ENCODE data around the gene HIGD1C. TPM values are rescaled to one million over a fixed set of nuclear protein-coding genes. Genes with fewer than 3 reads are reported as not detected.
"Not testable (repeated sequence)": the region's sequence is repeated elsewhere in the genome, so short reads cannot be mapped to it uniquely, and the experiment has no call there.

The HIGD1C gene
- total and polyA plus RNA-seq, 3 experiments from 2014 or later, result not detected

DNA sequence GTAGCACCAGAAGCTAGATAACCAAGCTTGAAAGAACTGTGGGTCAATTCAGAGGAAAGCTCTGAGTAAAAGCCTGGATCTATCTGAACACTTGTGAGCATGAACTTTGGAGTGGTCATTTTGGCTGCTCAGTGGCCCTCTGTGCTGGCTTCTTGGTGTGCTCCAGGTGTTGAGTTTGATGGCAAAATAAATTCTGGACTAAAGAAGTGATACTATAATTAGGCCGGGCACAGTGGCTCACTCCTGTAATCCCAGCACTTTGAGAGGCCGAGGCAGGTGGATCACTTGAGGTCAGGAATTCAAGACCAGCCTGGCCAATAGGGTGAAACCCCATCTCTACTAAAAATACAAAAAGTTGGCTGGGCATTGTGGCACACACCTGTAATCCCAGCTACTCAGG, 2.4 kb downstream of the HIGD1C start:
- H3K4me3 Mint-ChIP-seq; H3K27ac Mint-ChIP-seq; H3K9me3 Mint-ChIP-seq; H3K4me1 Mint-ChIP-seq; H3K27ac ChIP-seq (ENCODE audit: low read depth, low read length); H3K9me3 ChIP-seq (ENCODE audit: low read length); H3K36me3 ChIP-seq (ENCODE audit: insufficient read depth, low read length); H3K27me3 Mint-ChIP-seq; DNase-seq; CTCF ChIA-PET; H3K36me3 Mint-ChIP-seq; POLR2A ChIA-PET; H3K4me1 ChIP-seq (ENCODE audit: insufficient read depth, low read length); H3K4me3 ChIP-seq (ENCODE audit: low read length); H3K27me3 ChIP-seq (ENCODE audit: insufficient read depth, low read length, poor library complexity, severe bottlenecking): not testable (repeated sequence)

DNA sequence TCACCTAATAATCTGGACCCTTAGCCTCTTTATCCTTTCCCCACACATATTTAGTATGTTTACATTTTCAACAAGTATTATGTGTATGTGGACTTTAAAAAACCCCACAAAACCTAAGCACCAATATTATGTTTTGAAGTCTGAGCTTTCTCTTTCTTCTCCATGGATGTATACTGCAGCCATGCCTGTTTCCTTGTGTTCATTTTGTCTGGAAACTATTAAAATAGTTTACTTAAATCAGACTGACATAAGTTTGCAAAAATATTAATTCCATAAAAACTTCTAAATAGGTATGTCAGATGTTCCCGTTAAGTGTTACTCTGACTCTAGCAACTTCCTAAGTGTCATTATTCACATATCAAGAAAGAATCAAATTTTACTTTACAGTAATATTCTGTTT, 2.9 kb downstream of the HIGD1C start:
- ChIA-PET POLR2A (no interaction called here), CTCF (no interaction called here)
- Mint-ChIP-seq H3K9me3 (no peaks in the 10 kb centered on the region), H3K36me3 (no peaks in the 10 kb centered on the region), H3K27ac (no peak overlapping the region), H3K27me3 (peaks cover 0 to 2% of the 10 kb centered on the region in 2 donors), H3K4me3 (no peak overlapping the region), H3K4me1 (peaks cover 3 to 5% (median 5%) of the 10 kb centered on the region in 3 donors)
- H3K36me3 ChIP-seq (ENCODE audit: insufficient read depth, low read length), result no peaks in the 10 kb centered on the region
- no peak for DNase-seq
- H3K9me3 ChIP-seq (ENCODE audit: low read length), result no peaks in the 10 kb centered on the region
- H3K4me1 ChIP-seq (ENCODE audit: insufficient read depth, low read length), result no peaks in the 10 kb centered on the region
- H3K27me3 ChIP-seq (ENCODE audit: insufficient read depth, low read length, poor library complexity, severe bottlenecking), result no peaks in the 10 kb centered on the region
- H3K27ac ChIP-seq (ENCODE audit: low read depth, low read length), result no peak overlapping the region
- no peak overlapping the region for H3K4me3 ChIP-seq (ENCODE audit: low read length)

DNA sequence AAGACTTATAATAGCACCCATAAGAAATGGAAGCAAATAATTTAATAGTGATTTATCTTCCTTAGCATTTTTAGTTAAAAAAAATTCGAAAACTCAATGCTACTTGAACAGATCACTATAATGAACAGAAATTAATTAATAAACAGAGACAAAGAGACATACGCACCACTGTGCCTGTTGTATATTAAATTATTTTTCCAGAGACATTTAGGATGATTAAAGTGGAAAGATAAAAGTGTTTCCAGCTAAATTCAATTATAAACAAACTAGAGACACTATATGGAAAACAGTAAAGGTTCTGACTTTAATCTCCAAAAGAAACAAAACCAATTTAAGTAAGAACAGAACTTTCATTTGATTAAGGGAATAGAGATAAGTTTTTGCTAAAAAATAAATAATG, 3.4 kb downstream of the HIGD1C start:
- Histone ChIP-seq H3K9me3 (ENCODE audit: low read length) (no peaks in the 10 kb centered on the region), H3K36me3 (ENCODE audit: insufficient read depth, low read length) (no peaks in the 10 kb centered on the region), H3K27me3 (ENCODE audit: insufficient read depth, low read length, poor library complexity, severe bottlenecking) (no peaks in the 10 kb centered on the region), H3K27ac (ENCODE audit: low read depth, low read length) (no peak overlapping the region), H3K4me3 (ENCODE audit: low read length) (no peak overlapping the region), H3K4me1 (ENCODE audit: insufficient read depth, low read length) (no peaks in the 10 kb centered on the region)
- no peak for DNase-seq
- H3K27ac Mint-ChIP-seq, result no peak overlapping the region
- no peaks in the 10 kb centered on the region for H3K9me3 Mint-ChIP-seq
- H3K36me3 Mint-ChIP-seq, result no peaks in the 10 kb centered on the region
- H3K4me1 Mint-ChIP-seq, result peaks cover 5 to 9% (median 5%) of the 10 kb centered on the region in 3 donors
- H3K27me3 Mint-ChIP-seq, result peaks cover 0 to 2% of the 10 kb centered on the region in 2 donors
- no peak overlapping the region for H3K4me3 Mint-ChIP-seq
- CTCF ChIA-PET, result no interaction called here
- POLR2A ChIA-PET, result no interaction called here

DNA sequence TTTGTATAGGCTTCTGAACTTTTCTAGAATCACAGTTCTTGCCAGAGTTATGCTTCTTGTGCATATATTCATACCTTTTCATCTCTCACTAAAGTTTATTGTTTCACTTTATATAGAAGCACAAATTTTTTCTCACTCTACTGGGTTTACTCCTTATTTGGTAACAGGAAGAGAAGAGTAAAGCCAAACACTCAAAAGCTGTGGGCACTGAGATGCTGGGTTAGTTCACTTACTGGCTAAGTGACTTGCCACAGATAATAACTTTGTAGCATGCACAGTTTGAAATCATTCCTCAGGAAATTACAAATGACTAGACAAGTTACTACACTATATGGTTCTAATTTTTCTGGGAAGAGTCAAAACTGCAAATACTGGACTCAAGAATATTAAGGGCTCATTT, 7.8 kb downstream of the HIGD1C start:
- no peaks in the 10 kb centered on the region for H3K4me1 ChIP-seq (ENCODE audit: insufficient read depth, low read length)
- Mint-ChIP-seq H3K27me3 (peaks cover 0 to 2% of the 10 kb centered on the region in 2 donors), H3K4me1 (peaks cover 5 to 11% (median 5%) of the 10 kb centered on the region in 3 donors), H3K9me3 (no peaks in the 10 kb centered on the region), H3K36me3 (no peaks in the 10 kb centered on the region), H3K4me3 (no peak overlapping the region), H3K27ac (no peak overlapping the region)
- H3K27ac ChIP-seq (ENCODE audit: low read depth, low read length), result no peak overlapping the region
- H3K9me3 ChIP-seq (ENCODE audit: low read length), result no peaks in the 10 kb centered on the region
- POLR2A ChIA-PET, result no interaction called here
- H3K36me3 ChIP-seq (ENCODE audit: insufficient read depth, low read length), result no peaks in the 10 kb centered on the region
- no peak overlapping the region for H3K4me3 ChIP-seq (ENCODE audit: low read length)
- H3K27me3 ChIP-seq (ENCODE audit: insufficient read depth, low read length, poor library complexity, severe bottlenecking), result no peaks in the 10 kb centered on the region
- CTCF ChIA-PET, result interaction anchor here (0.8 kb wide), 1 partner anchor 135 kb away, joined by 3 read pairs; no protein-coding TSS in a partner anchor
- DNase-seq, result no peak

DNA sequence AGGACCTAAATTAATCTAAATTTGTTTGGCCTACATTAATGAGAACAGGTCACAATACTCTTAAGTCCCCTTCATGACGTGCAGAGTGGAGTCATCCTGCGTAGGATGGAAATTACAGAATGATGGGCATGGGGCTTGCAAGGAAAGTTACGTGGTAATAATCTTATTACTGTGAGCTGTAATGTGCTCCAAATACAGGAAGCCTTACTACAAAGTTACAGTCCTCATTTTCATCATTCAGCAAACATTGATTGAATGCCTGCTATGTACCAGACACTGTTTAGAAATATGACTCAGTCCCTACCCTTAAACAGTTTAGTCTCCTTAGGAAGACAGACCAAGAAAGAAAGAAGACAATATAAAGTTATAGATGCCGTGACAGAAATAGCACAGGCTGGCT, 9.4 kb downstream of the HIGD1C start:
- no peak overlapping the region for H3K4me3 ChIP-seq (ENCODE audit: low read length)
- Mint-ChIP-seq H3K27me3 (peaks cover 0 to 2% of the 10 kb centered on the region in 2 donors), H3K9me3 (no peaks in the 10 kb centered on the region), H3K4me1 (peaks cover 5 to 11% (median 5%) of the 10 kb centered on the region in 3 donors), H3K4me3 (no peak overlapping the region), H3K36me3 (peaks cover 0 to 3% (median 1%) of the 10 kb centered on the region in 3 donors), H3K27ac (peak overlapping the region in 1 of 8 donors; percentile 10)
- no peaks in the 10 kb centered on the region for H3K27me3 ChIP-seq (ENCODE audit: insufficient read depth, low read length, poor library complexity, severe bottlenecking)
- CTCF ChIA-PET, result no interaction called here
- no peaks in the 10 kb centered on the region for H3K9me3 ChIP-seq (ENCODE audit: low read length)
- no peaks in the 10 kb centered on the region for H3K36me3 ChIP-seq (ENCODE audit: insufficient read depth, low read length)
- no peak overlapping the region for H3K27ac ChIP-seq (ENCODE audit: low read depth, low read length)
- POLR2A ChIA-PET, result no interaction called here
- H3K4me1 ChIP-seq (ENCODE audit: insufficient read depth, low read length), result no peaks in the 10 kb centered on the region
- no peak for DNase-seq

DNA sequence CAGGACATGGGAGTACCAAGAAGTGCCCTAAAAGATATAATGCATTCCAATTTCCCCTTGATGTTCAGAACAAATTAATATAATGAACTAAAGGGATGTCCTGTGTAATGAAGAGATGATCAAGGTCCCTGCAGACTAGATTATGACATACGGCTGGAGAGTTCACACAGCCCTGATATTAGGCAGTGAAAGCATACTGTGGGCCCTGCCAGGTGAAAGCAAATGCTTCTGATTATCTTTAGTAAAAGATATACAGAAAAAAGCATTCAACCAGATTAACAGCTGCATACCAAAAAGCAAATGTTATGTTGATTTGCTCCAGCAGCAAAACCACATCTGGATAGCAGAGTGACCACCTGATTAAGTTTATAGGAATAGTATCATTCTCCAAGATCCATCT, 12.1 kb downstream of the HIGD1C start:
- Mint-ChIP-seq H3K4me3 (no peak overlapping the region), H3K27me3 (no peaks in the 10 kb centered on the region), H3K9me3 (no peaks in the 10 kb centered on the region), H3K27ac (no peak overlapping the region), H3K36me3 (peaks cover 6 to 9% (median 8%) of the 10 kb centered on the region in 3 donors), H3K4me1 (peaks cover 5 to 11% (median 5%) of the 10 kb centered on the region in 3 donors)
- Histone ChIP-seq H3K27me3 (ENCODE audit: insufficient read depth, low read length, poor library complexity, severe bottlenecking) (no peaks in the 10 kb centered on the region), H3K4me3 (ENCODE audit: low read length) (no peak overlapping the region), H3K36me3 (ENCODE audit: insufficient read depth, low read length) (no peaks in the 10 kb centered on the region), H3K9me3 (ENCODE audit: low read length) (no peaks in the 10 kb centered on the region), H3K27ac (ENCODE audit: low read depth, low read length) (no peak overlapping the region), H3K4me1 (ENCODE audit: insufficient read depth, low read length) (no peaks in the 10 kb centered on the region)
- DNase-seq, result no peak
- POLR2A ChIA-PET, result no interaction called here
- CTCF ChIA-PET, result no interaction called here

DNA sequence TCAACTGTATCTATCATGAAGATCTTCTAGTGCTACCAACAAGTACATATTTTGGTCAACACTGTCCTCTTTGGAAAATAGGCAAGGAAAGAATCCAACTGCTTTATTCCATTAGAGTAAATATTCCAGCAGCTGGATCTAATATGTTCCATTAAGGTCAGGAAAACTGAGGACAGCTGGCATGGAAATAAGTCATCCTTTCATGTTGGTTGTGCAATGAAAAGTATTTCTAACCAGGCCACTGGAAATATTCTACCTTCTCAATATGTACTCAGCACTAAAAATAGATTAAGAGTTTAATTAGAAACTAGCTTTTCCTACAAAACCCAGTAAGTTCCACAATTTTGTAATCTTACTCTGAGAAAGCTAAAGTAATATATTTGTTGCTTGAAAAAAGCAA, 19.6 kb downstream of the HIGD1C start:
- ChIA-PET POLR2A (no interaction called here), CTCF (no interaction called here)
- H3K27me3 Mint-ChIP-seq, result no peaks in the 10 kb centered on the region
- H3K27me3 ChIP-seq (ENCODE audit: insufficient read depth, low read length, poor library complexity, severe bottlenecking), result no peaks in the 10 kb centered on the region
- no peak overlapping the region for H3K4me3 Mint-ChIP-seq
- H3K9me3 ChIP-seq (ENCODE audit: low read length), result no peaks in the 10 kb centered on the region
- no peak overlapping the region for H3K4me3 ChIP-seq (ENCODE audit: low read length)
- H3K9me3 Mint-ChIP-seq, result no peaks in the 10 kb centered on the region
- H3K4me1 ChIP-seq (ENCODE audit: insufficient read depth, low read length), result no peaks in the 10 kb centered on the region
- H3K27ac ChIP-seq (ENCODE audit: low read depth, low read length), result no peak overlapping the region
- peaks cover 17 to 42% (median 22%) of the 10 kb centered on the region in 3 donors for H3K36me3 Mint-ChIP-seq
- H3K4me1 Mint-ChIP-seq, result no peaks in the 10 kb centered on the region
- H3K27ac Mint-ChIP-seq, result no peak overlapping the region
- H3K36me3 ChIP-seq (ENCODE audit: insufficient read depth, low read length), result no peaks in the 10 kb centered on the region
- no peak for DNase-seq

DNA sequence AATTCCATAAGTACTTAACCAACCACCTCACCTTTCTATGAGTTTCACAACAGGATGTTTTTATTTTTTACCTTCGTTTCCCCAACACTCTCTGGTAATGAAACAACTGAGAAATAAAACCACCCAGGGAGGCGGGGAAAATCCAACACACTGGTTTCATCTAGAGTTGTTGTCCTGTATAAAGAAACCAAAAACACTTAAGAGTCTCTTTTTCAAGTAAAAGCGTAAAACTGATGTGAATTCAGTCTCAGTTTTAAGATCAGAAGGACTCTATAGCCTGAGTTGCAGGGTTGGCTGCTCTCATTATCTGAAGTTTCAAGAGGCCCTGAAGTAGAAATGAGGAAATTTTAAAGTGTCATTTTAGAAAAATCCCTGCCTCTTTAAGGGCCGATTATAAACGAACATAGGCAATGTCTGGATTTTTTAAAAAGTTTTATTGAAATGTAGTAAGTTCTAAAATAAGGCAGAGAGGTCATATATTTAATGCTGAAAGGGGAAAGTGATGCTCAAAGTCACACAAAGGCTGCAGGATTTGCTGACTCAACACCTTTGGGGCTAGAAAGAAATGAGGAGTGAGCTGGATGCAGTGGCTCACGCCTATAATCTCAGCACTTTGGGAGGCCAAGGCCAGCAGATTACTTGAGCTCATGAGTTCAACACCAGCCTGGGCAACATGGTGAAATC, 27.2 kb downstream of the HIGD1C start:
- H3K27me3 ChIP-seq (ENCODE audit: insufficient read depth, low read length, poor library complexity, severe bottlenecking), result no peaks in the 10 kb centered on the region
- peak overlapping the region in 4 of 8 donors; percentile 7 to 70 (median 50) for H3K27ac Mint-ChIP-seq
- H3K36me3 Mint-ChIP-seq, result peaks cover 0 to 31% (median 11%) of the 10 kb centered on the region in 3 donors
- no peak overlapping the region for H3K4me3 ChIP-seq (ENCODE audit: low read length)
- H3K9me3 ChIP-seq (ENCODE audit: low read length), result no peaks in the 10 kb centered on the region
- H3K27me3 Mint-ChIP-seq, result no peaks in the 10 kb centered on the region
- CTCF ChIA-PET, result no interaction called here
- H3K4me3 Mint-ChIP-seq, result no peak overlapping the region
- no peaks in the 10 kb centered on the region for H3K36me3 ChIP-seq (ENCODE audit: insufficient read depth, low read length)
- no peaks in the 10 kb centered on the region for H3K9me3 Mint-ChIP-seq
- DNase-seq, result no peak
- H3K27ac ChIP-seq (ENCODE audit: low read depth, low read length), result no peak overlapping the region
- peaks cover 2 to 11% (median 3%) of the 10 kb centered on the region in 3 donors for H3K4me1 Mint-ChIP-seq
- H3K4me1 ChIP-seq (ENCODE audit: insufficient read depth, low read length), result no peaks in the 10 kb centered on the region
- POLR2A ChIA-PET, result interaction anchor here (0.6 kb wide), 1 partner anchor 99 kb away, joined by 8 read pairs; no protein-coding TSS in a partner anchor
